ENCODE data around the gene FAM53B.

- TF ChIP-seq POLR2A (IDR thresholded peaks at IDR 0.05; ENCODE audit: low read depth, low read length), result no peak
- no peak for TF ChIP-seq POLR2AphosphoS5 (IDR thresholded peaks at IDR 0.05; ENCODE audit: low read depth, low read length)
- no peak for TF ChIP-seq TAF1 (IDR thresholded peaks at IDR 0.05; ENCODE audit: borderline replicate concordance, low read depth, low read length)
These were observed 2.8 kb upstream of the FAM53B start for GRCh38 chr10:124746992-124747391.

Measured in GM12892 (cell line).